ENCODE measurements around the gene CCDC40.

DNA sequence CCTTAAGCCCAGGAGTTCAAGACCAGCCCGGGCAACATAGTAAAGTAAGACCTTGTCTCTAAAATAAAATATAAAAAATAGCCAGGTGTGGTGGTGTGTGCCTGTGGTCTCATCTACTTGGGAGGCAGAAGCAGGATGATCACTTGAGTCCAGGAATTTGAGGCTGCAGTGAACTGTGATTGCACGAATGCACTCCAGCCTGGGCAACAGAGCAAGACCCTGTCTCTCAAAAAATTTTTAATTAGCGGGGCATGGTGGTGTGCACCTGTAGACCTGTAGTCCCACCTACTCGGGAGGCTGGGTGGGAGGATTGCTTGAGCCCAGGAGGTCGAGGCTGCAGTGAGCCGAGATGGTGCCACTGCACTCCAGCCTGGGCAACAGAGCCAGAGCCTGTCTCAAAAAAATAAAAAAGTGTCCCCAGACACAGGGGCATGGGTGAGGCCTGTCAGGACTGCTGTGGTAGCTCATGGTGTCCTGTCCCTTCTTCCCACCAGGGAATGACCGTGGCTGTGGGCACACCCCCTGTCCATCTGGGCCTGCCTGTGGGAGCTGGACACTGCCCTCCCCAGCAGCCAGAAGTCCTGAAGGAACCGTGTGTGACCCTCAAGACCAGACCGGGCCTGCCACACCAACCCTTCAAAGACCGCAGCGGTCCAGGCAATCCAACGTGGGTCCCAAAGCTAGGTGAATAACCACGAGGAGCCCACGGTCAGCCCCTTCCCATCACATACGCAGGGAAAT, 34.1 kb downstream of the CCDC40 start:
- TF ChIP-seq CEBPB (IDR thresholded peaks at IDR 0.05) (no peak), NFIC (IDR thresholded peaks at IDR 0.05) (no peak), REST (IDR thresholded peaks at IDR 0.05; ENCODE audit: low read depth) (no peak), ZBTB7A (IDR thresholded peaks at IDR 0.05; ENCODE audit: low read depth) (no peak), TAF1 (IDR thresholded peaks at IDR 0.05; ENCODE audit: low read depth) (no peak), YY1 (IDR thresholded peaks at IDR 0.05; ENCODE audit: low read depth) (no peak)
- TF ChIP-seq, protein P1, sequence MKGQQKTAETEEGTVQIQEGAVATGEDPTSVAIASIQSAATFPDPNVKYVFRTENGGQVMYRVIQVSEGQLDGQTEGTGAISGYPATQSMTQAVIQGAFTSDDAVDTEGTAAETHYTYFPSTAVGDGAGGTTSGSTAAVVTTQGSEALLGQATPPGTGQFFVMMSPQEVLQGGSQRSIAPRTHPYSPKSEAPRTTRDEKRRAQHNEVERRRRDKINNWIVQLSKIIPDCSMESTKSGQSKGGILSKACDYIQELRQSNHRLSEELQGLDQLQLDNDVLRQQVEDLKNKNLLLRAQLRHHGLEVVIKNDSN (IDR thresholded peaks at IDR 0.05), result no peak

Data from Ishikawa (cell line).